OCI-LY3 (cell line): ENCODE data around the gene LRRC15.

Experiments used
- CTCF ChIP-seq: fragments of 200-600, 300-600 bp; sonication (generic); IDR thresholded peaks from 2 replicates; pipeline ENCODE4 v1.5.1; 2014; ENCODE audit warnings: antibody characterized with exemption, low read length, low read depth
- EZH2phosphoT487 ChIP-seq: fragments of 200-600 bp; shearing (Covaris generic); IDR thresholded peaks from 2 replicates; pipeline ENCODE4 v1.6.1; 2018; ENCODE audit warnings: antibody characterized with exemption, mixed run types, low read depth

- no peak for TF ChIP-seq CTCF
- no peak for TF ChIP-seq EZH2phosphoT487
Observed at GRCh38 chr3:194360568-194360967, 9.0 kb downstream of the LRRC15 start.
